ENCODE data around the gene FBXO10.
A peak's percentile ranks its signal among the peaks of the same experiment; 100 is the strongest.
"Not testable (repeated sequence)": the region's sequence is repeated elsewhere in the genome, so short reads cannot be mapped to it uniquely, and the experiment has no call there.

Gene FBXO10

DNA sequence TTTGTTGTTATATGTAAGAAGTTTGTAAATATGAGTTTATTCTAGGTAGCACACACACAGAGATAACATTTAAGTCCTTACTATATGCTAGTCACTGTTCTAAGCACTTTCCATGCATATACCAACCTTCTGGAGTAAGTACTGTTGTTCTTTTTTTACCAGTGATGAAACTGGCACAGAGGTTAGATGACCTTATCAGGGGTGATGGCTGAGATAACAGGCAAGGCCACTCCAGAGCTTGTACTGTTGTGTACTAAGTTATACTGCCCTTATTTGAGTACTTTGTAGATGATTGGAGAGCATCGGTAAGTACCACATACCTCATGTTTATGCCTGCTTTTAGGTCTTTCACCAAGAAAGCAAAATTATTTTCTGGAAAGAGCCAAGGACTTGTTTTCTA is 84.2 kb downstream of the FBXO10 start:
- Histone ChIP-seq H3K36me3 (ENCODE audit: insufficient read depth, low read length) (peaks cover 71% of the 10 kb centered on the region), H3K4me1 (ENCODE audit: control insufficient read depth, insufficient read depth, low read length) (peaks cover 11% of the 10 kb centered on the region), H3K4me2 (ENCODE audit: low read length) (no peak overlapping the region), H3K27me3 (ENCODE audit: control insufficient read depth, insufficient read depth, low read length) (no peaks in the 10 kb centered on the region), H3K9ac (ENCODE audit: low read depth, low read length) (no peak overlapping the region), H3K9me3 (replicated peaks; ENCODE audit: low read length) (no peaks in the 10 kb centered on the region), H3K4me3 (ENCODE audit: low read length) (no peak overlapping the region)

DNA sequence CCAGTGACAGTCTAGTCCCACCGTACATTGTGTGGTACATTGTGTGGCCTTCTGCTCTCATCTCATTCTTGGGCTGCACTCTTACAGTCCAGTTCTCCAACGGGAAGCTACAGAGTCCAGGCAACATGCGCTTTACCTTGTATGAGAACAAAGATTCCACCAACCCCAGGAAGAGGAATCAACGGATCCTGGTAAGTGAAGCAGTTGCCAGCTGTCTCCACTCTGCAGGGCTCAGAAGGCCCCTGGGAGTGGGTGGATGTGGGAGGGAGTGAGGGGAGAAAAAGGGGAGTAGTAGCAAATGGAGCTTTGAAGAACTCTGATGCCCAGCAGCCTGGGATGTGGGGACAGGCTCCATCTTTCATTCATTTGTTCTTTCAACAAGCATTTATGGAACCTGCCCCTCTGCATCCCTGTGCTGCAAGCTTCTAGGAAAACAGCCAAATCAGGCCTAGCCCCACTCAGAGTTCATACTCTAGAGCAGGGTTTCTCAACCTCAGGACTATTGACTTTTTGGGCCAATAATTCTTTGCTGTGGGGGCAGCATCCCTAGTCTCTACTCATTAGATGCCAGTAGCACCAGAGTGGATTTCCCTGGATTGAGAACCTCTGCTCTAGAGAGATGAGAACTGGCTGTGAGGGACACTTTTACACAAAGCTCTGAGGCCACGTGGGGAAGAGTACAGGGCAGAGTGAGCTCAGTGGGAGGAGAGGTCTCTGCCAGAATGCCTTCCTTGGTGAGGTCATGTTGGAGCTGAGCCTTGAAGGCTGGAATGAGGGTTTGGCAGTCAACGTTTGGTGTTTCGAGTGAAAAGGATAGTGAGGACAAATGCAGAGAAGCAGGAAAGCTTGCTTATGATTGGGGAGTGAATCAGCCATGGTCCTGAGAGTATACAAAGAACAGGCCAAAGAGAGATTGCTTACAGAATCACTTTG is 89.3 kb downstream of the FBXO10 start:
- Histone ChIP-seq H3K4me2 (ENCODE audit: low read length) (peak overlapping the region; percentile 97), H3K4me1 (ENCODE audit: control insufficient read depth, insufficient read depth, low read length) (peaks cover 24% of the 10 kb centered on the region), H3K27me3 (ENCODE audit: control insufficient read depth, insufficient read depth, low read length) (no peaks in the 10 kb centered on the region), H3K9ac (ENCODE audit: low read depth, low read length) (peak overlapping the region; percentile 87), H3K4me3 (ENCODE audit: low read length) (peak overlapping the region; percentile 84), H3K9me3 (replicated peaks; ENCODE audit: low read length) (no peaks in the 10 kb centered on the region), H3K36me3 (ENCODE audit: insufficient read depth, low read length) (peaks cover 25% of the 10 kb centered on the region)

DNA sequence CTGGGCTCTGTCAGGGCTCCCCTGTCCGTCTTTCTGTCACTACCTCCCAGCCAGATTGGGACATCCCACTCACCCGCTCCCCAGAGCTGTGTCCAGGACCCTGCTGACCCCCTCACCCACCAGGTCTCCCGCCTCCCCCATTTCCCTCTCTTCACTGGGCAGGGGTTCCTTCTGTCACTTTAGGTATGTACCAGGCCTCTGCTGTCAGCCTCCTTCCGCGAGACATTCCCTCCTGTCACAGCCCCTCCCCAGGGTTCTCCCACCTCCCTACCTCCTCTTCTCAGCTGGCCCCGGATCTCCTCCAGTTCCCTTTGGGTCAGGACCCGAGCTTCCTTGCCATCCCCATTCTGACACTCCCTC is 89.9 kb downstream of the FBXO10 start:
- Histone ChIP-seq H3K4me3 (ENCODE audit: low read length) (peak overlapping the region; percentile 84), H3K9me3 (replicated peaks; ENCODE audit: low read length) (no peaks in the 10 kb centered on the region), H3K9ac (ENCODE audit: low read depth, low read length) (peak overlapping the region; percentile 87), H3K4me1 (ENCODE audit: control insufficient read depth, insufficient read depth, low read length) (peaks cover 24% of the 10 kb centered on the region), H3K36me3 (ENCODE audit: insufficient read depth, low read length) (peaks cover 21% of the 10 kb centered on the region), H3K4me2 (ENCODE audit: low read length) (peak overlapping the region; percentile 97), H3K27me3 (ENCODE audit: control insufficient read depth, insufficient read depth, low read length) (peaks cover 6% of the 10 kb centered on the region)

DNA sequence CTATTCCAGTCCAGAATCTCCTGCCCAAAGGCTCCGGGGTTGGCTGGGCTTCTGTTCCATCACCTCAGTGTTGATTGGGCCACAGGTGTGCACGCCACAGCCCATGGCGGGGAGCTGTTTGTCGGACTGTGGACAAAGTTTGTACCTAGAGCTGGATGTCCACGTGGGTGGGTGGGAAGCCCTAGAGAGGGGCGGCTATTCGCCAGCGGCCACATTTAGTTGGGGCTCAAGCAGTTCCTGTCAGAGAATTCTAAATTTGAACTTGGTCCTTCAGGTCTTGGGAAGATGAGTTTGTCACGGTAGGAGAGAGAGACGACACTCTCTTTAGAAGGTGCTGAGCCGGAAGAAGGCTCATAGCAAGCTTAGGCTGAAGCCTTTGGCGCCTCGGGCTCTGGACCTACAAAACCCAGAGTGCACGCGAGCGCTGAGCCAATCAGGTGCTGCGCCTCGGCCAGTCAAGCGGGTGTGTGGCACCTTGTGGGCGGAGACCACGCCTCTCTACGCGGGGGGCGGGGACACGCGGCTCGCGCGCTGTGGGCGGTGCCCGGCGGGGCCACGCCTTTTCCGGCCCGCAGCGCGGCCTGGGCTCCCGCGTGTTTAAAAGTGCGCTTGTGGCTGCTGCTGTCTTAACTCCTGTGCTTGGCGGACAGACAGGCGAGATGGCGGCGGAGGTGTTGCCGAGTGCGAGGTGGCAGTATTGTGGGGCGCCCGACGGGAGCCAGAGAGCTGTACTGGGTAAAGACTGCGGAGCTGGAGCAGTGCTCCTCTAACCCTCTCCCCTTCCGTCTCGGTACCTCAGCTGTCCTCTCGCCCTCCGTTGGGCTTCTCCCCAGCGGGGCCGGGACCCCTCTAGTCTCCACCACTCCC is 90.6 kb downstream of the FBXO10 start, which contains the start of gene POLR1E:
Gene POLR1E (plus strand): TSS at position 560 of the 867 bp plus-strand sequence. CDS start 100 bp downstream, at position 660.
- H3K9ac ChIP-seq (ENCODE audit: low read depth, low read length), result peak within 1 kb of the TSS; percentile 87
- H3K27me3 ChIP-seq (ENCODE audit: control insufficient read depth, insufficient read depth, low read length), result peaks cover 9% of the 10 kb centered on the region
- H3K4me1 ChIP-seq (ENCODE audit: control insufficient read depth, insufficient read depth, low read length), result peaks cover 24% of the 10 kb centered on the region
- no peaks in the 10 kb centered on the region for H3K9me3 ChIP-seq (replicated peaks; ENCODE audit: low read length)
- peak within 1 kb of the TSS; percentile 84 for H3K4me3 ChIP-seq (ENCODE audit: low read length)
- peak within 1 kb of the TSS; percentile 97 for H3K4me2 ChIP-seq (ENCODE audit: low read length)
- peaks cover 21% of the 10 kb centered on the region for H3K36me3 ChIP-seq (ENCODE audit: insufficient read depth, low read length)

DNA sequence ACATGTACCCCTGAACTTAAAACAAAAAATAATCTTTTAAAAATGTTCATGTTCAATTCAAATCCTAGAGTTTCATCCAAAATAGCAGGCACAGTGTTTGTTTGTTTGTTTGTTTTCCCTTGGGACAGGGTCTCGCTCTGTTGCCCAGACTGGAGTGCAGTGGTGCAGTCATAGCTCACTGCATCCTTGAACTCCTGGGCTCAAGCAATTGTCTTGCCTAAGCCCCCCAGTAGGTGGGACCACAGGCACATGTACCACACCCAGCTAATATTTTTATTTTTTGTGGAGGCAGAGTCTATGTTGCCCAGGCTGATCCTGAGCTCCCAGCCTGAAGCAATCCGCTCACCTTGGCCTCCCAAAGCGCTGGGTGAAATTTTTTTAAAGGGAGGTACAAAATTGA is 95.4 kb downstream of the FBXO10 start:
- Histone ChIP-seq H3K9ac (ENCODE audit: low read depth, low read length) (no peak overlapping the region), H3K4me3 (ENCODE audit: low read length) (no peak overlapping the region), H3K27me3 (ENCODE audit: control insufficient read depth, insufficient read depth, low read length) (peaks cover 26% of the 10 kb centered on the region), H3K4me2 (ENCODE audit: low read length) (no peak overlapping the region), H3K4me1 (ENCODE audit: control insufficient read depth, insufficient read depth, low read length) (peaks cover 7% of the 10 kb centered on the region), H3K36me3 (ENCODE audit: insufficient read depth, low read length) (no peaks in the 10 kb centered on the region), H3K9me3 (replicated peaks; ENCODE audit: low read length) (no peaks in the 10 kb centered on the region)

DNA sequence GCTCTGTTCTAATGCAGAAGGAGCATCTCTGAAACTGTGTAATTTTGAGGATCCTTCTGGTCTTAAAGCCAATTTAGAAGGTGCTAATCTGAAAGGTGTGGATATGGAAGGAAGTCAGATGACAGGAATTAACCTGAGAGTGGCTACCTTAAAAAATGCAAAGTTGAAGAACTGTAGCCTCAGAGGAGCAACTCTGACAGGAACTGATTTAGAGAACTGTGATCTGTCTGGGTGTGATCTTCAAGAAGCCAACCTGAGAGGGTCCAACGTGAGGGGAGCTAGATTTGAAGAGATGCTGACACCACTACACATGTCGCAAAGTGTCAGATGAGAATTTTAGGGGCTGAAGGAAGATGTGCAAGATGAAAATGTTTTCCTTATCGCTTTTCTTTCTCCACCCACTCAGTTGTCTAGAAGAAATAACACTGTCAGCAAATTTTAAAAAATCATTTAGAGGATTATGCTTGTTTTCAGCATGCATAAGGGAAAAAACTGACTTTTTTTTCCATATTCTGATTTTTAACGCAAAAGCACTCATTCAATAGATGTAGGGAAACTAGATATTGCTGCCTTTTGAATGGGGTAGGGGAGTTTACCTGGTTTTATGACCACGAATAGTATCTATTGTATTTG is 98.1 kb downstream of the FBXO10 start:
- not testable (repeated sequence) for H3K9me3 ChIP-seq (replicated peaks; ENCODE audit: low read length); H3K4me2 ChIP-seq (ENCODE audit: low read length); H3K36me3 ChIP-seq (ENCODE audit: insufficient read depth, low read length); H3K4me1 ChIP-seq (ENCODE audit: control insufficient read depth, insufficient read depth, low read length); H3K9ac ChIP-seq (ENCODE audit: low read depth, low read length); H3K4me3 ChIP-seq (ENCODE audit: low read length)
- H3K27me3 ChIP-seq (ENCODE audit: control insufficient read depth, insufficient read depth, low read length), result peaks cover 26% of the 10 kb centered on the region

DNA sequence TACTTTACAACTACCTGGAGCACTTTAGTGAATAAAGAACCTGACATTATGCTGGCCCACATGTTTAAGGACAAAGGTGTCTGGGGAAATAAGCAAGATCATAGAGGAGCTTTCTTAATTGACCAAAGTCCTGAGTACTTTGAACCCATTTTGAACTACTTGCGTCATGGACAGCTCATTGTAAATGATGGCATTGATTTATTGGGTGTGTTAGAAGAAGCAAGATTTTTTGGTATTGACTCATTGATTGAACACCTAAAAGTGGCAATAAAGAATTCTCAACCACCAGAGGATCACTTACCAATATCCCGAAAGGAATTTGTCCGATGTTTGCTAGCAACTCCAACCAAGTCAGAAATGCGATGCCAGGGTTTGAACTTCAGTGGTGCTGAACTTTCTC is 98.7 kb downstream of the FBXO10 start:
- not testable (repeated sequence) for H3K4me1 ChIP-seq (ENCODE audit: control insufficient read depth, insufficient read depth, low read length); H3K9ac ChIP-seq (ENCODE audit: low read depth, low read length); H3K4me2 ChIP-seq (ENCODE audit: low read length); H3K4me3 ChIP-seq (ENCODE audit: low read length); H3K9me3 ChIP-seq (replicated peaks; ENCODE audit: low read length); H3K36me3 ChIP-seq (ENCODE audit: insufficient read depth, low read length)
- peaks cover 26% of the 10 kb centered on the region for H3K27me3 ChIP-seq (ENCODE audit: control insufficient read depth, insufficient read depth, low read length)

DNA sequence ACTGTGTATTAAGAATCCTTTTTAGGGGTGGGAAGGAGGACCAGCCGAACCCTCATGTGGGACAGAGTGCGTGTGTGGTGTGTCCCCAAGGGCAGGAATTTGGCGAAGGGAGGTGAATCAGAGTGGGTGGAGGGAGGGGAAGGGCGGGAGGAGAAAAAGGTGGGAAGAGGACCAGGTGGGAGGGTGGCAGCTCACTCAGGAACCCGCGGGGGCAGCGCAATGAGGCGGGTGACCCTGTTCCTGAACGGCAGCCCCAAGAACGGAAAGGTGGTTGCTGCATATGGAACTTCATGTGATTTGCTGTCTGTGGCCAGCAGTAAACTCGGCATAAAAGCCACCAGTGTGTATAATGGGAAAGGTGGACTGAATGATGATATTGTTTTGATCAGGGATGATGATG is 99.2 kb downstream of the FBXO10 start:
- H3K4me3 ChIP-seq (ENCODE audit: low read length), result no peak overlapping the region
- peaks cover 26% of the 10 kb centered on the region for H3K27me3 ChIP-seq (ENCODE audit: control insufficient read depth, insufficient read depth, low read length)
- H3K4me2 ChIP-seq (ENCODE audit: low read length), result no peak overlapping the region
- no peaks in the 10 kb centered on the region for H3K9me3 ChIP-seq (replicated peaks; ENCODE audit: low read length)
- peaks cover 5% of the 10 kb centered on the region for H3K4me1 ChIP-seq (ENCODE audit: control insufficient read depth, insufficient read depth, low read length)
- no peak overlapping the region for H3K9ac ChIP-seq (ENCODE audit: low read depth, low read length)
- no peaks in the 10 kb centered on the region for H3K36me3 ChIP-seq (ENCODE audit: insufficient read depth, low read length)

DNA sequence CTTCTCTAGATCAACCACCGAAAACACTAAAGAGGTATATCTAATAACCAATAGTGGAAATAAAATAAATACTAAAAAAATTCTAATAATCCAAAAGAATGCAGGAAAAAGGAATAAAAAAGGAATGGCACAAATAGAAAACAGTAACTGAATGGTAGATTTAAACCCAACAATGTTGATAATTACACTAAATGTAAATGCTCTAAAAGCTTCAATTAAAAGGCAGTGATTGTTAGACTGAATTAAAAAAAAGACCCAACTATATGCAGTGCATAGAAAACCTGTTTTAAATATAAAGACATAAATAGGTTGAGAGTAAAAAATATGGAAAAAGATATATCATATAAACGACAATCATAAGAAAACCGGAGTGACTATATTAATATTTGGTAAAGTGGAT is 101.7 kb downstream of the FBXO10 start:
- H3K4me1 ChIP-seq (ENCODE audit: control insufficient read depth, insufficient read depth, low read length), result peaks cover 9% of the 10 kb centered on the region
- H3K4me2 ChIP-seq (ENCODE audit: low read length), result no peak overlapping the region
- H3K27me3 ChIP-seq (ENCODE audit: control insufficient read depth, insufficient read depth, low read length), result peaks cover 15% of the 10 kb centered on the region
- H3K9ac ChIP-seq (ENCODE audit: low read depth, low read length), result no peak overlapping the region
- no peaks in the 10 kb centered on the region for H3K9me3 ChIP-seq (replicated peaks; ENCODE audit: low read length)
- H3K36me3 ChIP-seq (ENCODE audit: insufficient read depth, low read length), result no peaks in the 10 kb centered on the region
- H3K4me3 ChIP-seq (ENCODE audit: low read length), result no peak overlapping the region

DNA sequence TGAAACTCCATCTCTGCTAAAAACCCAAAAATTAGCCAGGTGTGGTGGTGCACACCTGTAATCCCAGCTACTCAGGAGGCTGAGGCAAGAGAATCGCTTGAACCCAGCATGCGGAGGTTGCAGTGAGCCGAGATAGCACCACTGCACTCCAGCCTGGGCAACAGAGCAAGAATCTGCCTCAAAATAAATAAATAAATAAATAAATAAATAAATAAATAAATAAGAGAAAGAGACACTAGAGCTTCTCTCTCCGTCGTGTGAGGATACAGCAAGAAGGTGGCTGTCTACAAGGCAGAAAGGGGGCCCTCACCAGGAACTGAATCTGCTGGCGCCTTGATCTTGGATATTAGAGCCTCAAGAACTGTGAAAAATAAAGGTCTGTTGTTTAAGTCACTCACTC is 102.2 kb downstream of the FBXO10 start:
- not testable (repeated sequence) for H3K36me3 ChIP-seq (ENCODE audit: insufficient read depth, low read length); H3K4me3 ChIP-seq (ENCODE audit: low read length); H3K4me2 ChIP-seq (ENCODE audit: low read length); H3K4me1 ChIP-seq (ENCODE audit: control insufficient read depth, insufficient read depth, low read length); H3K9me3 ChIP-seq (replicated peaks; ENCODE audit: low read length); H3K9ac ChIP-seq (ENCODE audit: low read depth, low read length)
- H3K27me3 ChIP-seq (ENCODE audit: control insufficient read depth, insufficient read depth, low read length), result peaks cover 15% of the 10 kb centered on the region
